Measurements from ENCODE around the gene RIOK3. TPM values are rescaled to one million over a fixed set of nuclear protein-coding genes. Genes with fewer than 3 reads are reported as not detected.

RIOK3 gene
- total RNA-seq, 4 donors from 2014 or later: 77.3 to 220 (median 114) TPM

DNA sequence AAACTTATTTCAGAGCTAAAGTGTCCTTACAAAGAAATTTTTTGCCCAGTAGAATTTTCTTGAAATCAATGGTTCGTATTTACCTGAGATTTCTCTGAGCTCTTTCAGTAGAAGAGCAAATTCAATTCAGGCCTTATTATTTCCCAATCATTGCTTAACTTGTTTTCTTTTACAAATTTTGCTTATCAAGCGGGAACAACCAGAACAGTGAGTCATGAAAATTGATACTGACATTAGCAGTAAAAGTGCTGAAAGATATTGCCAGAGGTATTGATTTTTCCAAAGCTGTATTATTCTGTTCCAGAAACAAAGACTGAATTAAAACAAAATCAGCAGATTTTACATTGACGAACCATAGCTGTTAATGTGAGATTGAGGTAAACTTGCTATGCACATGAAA is 10.1 kb upstream of the RIOK3 start:
- DNase-seq: no peak
- no peak for ATAC-seq
- in situ Hi-C loops (cut with MboI; ENCODE audit: low sequenced_read_pairs in 4 of 4): loop anchor here in 1 of 4 donors (25.0 kb wide), 1 partner anchor 206 kb away; no protein-coding TSS in a partner anchor
- TF ChIP-seq POLR2A (IDR thresholded peaks at IDR 0.05) (no peak), CTCF (IDR thresholded peaks at IDR 0.05 in 4 of 5, conservative IDR thresholded peaks at IDR 0.05 in 1 of 5) (no peak)
- Histone ChIP-seq H3K36me3 (no peaks in the 10 kb centered on the region), H3K27me3 (no peaks in the 10 kb centered on the region), H3K27ac (no peak overlapping the region), H3K4me1 (peaks cover 0 to 4% of the 10 kb centered on the region in 2 donors), H3K9me3 (no peaks in the 10 kb centered on the region), H3K4me3 (no peak overlapping the region)
- intact Hi-C loops (cut with DNase I; ENCODE audit: low total_unique reads): no loop called here

- no peaks in the 10 kb centered on the region for H3K27me3 ChIP-seq
- no peak overlapping the region for H3K4me3 ChIP-seq
- H3K4me1 ChIP-seq: peaks cover 4 to 6% of the 10 kb centered on the region in 2 donors
- intact Hi-C loops (cut with DNase I; ENCODE audit: low total_unique reads): no loop called here
- DNase-seq (no peak), ATAC-seq (no peak)
- TF ChIP-seq CTCF (IDR thresholded peaks at IDR 0.05 in 4 of 5, conservative IDR thresholded peaks at IDR 0.05 in 1 of 5) (no peak), POLR2A (IDR thresholded peaks at IDR 0.05) (no peak)
- in situ Hi-C loops (cut with MboI; ENCODE audit: low sequenced_read_pairs in 4 of 4): loop anchor here in 1 of 4 donors (25.0 kb wide), 1 partner anchor 211 kb away; no protein-coding TSS in a partner anchor
- H3K36me3 ChIP-seq: no peaks in the 10 kb centered on the region
- H3K9me3 ChIP-seq: no peaks in the 10 kb centered on the region
- H3K27ac ChIP-seq: no peak overlapping the region
Measured at GRCh38 chr18:23448291-23448690, 4.8 kb upstream of the RIOK3 start.

DNA sequence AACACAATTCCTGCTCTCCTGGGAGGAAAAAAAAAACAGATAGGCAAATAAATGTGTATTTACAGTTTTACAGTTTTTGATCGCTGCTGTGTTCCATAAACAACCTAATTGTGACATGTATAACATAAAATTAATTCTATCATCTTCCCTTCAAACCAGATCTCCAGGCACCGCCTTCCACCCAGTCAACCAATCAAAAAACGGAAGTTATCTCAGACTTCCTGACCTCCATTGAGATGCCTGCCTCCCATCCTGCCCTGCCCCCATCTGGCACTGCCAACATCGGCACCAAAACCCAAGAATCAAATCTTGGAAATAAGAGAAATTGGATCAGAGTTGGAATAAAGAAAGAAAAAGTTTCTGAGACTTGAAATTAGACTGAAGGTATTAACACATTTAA is 3.1 kb upstream of the RIOK3 start:
- Histone ChIP-seq H3K27me3 (no peaks in the 10 kb centered on the region), H3K36me3 (no peaks in the 10 kb centered on the region), H3K27ac (no peak overlapping the region), H3K4me1 (peaks cover 10 to 17% of the 10 kb centered on the region in 2 donors), H3K9me3 (no peaks in the 10 kb centered on the region), H3K4me3 (no peak overlapping the region)
- intact Hi-C loops (cut with DNase I; ENCODE audit: low total_unique reads) (no loop called here), in situ Hi-C loops (cut with MboI; ENCODE audit: low sequenced_read_pairs in 4 of 4) (no loop called here)
- ATAC-seq: no peak
- no peak for TF ChIP-seq CTCF (IDR thresholded peaks at IDR 0.05 in 4 of 5, conservative IDR thresholded peaks at IDR 0.05 in 1 of 5)
- no peak for TF ChIP-seq POLR2A (IDR thresholded peaks at IDR 0.05)
- no peak for DNase-seq

DNA sequence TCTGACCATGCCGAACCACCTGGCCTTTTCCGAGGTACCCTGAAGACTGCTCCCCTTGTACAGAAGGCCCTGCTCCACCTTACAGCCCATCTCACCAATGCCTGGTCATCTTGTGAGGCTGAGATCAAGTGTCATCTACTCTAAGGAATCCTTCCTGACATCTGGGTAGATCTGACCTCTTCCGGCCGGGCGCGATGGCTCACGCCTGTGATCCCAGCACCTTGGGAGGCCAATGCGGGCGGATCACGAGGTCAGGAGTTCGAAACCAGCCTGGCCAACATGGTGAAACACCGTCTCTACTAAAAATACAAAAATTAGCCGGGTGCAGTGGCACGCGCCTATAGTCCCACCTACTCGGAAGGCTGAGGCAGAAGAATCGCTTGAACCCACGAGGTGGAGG is 2.1 kb upstream of the RIOK3 start:
- Histone ChIP-seq H3K27ac (no peak overlapping the region), H3K27me3 (no peaks in the 10 kb centered on the region), H3K4me1 (peaks cover 10 to 24% of the 10 kb centered on the region in 2 donors), H3K4me3 (no peak overlapping the region), H3K9me3 (no peaks in the 10 kb centered on the region), H3K36me3 (no peaks in the 10 kb centered on the region)
- DNase-seq: no peak
- no peak for TF ChIP-seq POLR2A (IDR thresholded peaks at IDR 0.05)
- no peak for TF ChIP-seq CTCF (IDR thresholded peaks at IDR 0.05 in 4 of 5, conservative IDR thresholded peaks at IDR 0.05 in 1 of 5)
- ATAC-seq: no peak
- intact Hi-C loops (cut with DNase I; ENCODE audit: low total_unique reads) (no loop called here), in situ Hi-C loops (cut with MboI; ENCODE audit: low sequenced_read_pairs in 4 of 4) (no loop called here)

GRCh38 chr18:23451491-23451890 is 1.6 kb upstream of the RIOK3 start:
- no peak overlapping the region for H3K27ac ChIP-seq
- in situ Hi-C loops (cut with MboI; ENCODE audit: low sequenced_read_pairs in 4 of 4): no loop called here

More at GRCh38 chr18:23451491-23451890, 1.6 kb upstream of the RIOK3 start:
- DNase-seq: no peak
- no peak overlapping the region for H3K4me3 ChIP-seq
- no peak for ATAC-seq
- intact Hi-C loops (cut with DNase I; ENCODE audit: low total_unique reads): no loop called here
- H3K36me3 ChIP-seq: no peaks in the 10 kb centered on the region
- H3K27me3 ChIP-seq: no peaks in the 10 kb centered on the region
- H3K9me3 ChIP-seq: no peaks in the 10 kb centered on the region
- H3K4me1 ChIP-seq: peaks cover 10 to 25% of the 10 kb centered on the region in 2 donors
- no peak for TF ChIP-seq CTCF (IDR thresholded peaks at IDR 0.05 in 4 of 5, conservative IDR thresholded peaks at IDR 0.05 in 1 of 5)
- no peak for TF ChIP-seq POLR2A (IDR thresholded peaks at IDR 0.05)
